GM19328 (cell line): ENCODE measurements around the gene CASP2.
A peak's percentile ranks its signal among the peaks of the same experiment; 100 is the strongest.

Experiments used
- ATAC-seq: cut with Tn5 transposase; IDR thresholded peaks from one replicate; pipeline ENCODE4 v1.9.1; 2021; ENCODE audit warnings: mild to moderate bottlenecking, moderate library complexity; ENCODE audit not compliant: unreplicated experiment

CASP2 gene

GRCh38 chr7:143325240-143325639 lies 37.1 kb downstream of the CASP2 start:
- peak; percentile 76 for ATAC-seq

GRCh38 chr7:143327903-143328302 lies 39.8 kb downstream of the CASP2 start:
- no peak for ATAC-seq

- no peak for ATAC-seq
These were observed 41.5 kb downstream of the CASP2 start for GRCh38 chr7:143329471-143330170.

GRCh38 chr7:143331179-143331801 lies 43.1 kb downstream of the CASP2 start:
- no peak for ATAC-seq

- no peak for ATAC-seq
These were observed 46.1 kb downstream of the CASP2 start for GRCh38 chr7:143334244-143334643.

- no peak for ATAC-seq
These were observed 49.1 kb downstream of the CASP2 start for GRCh38 chr7:143337216-143337615.

GRCh38 chr7:143341842-143342241 lies 53.7 kb downstream of the CASP2 start:
- ATAC-seq: no peak

- no peak for ATAC-seq
These were observed 55.4 kb downstream of the CASP2 start for GRCh38 chr7:143343596-143343995.

GRCh38 chr7:143345428-143345900 lies 57.3 kb downstream of the CASP2 start:
- ATAC-seq: peak; percentile 53

- no peak for ATAC-seq
These were observed 57.9 kb downstream of the CASP2 start for GRCh38 chr7:143346018-143346417.

GRCh38 chr7:143347950-143348349 lies 59.8 kb downstream of the CASP2 start:
- ATAC-seq: no peak

GRCh38 chr7:143351060-143351459 lies 62.9 kb downstream of the CASP2 start:
- ATAC-seq: no peak

GRCh38 chr7:143351574-143351973 lies 63.4 kb downstream of the CASP2 start:
- ATAC-seq: no peak

- ATAC-seq: no peak
These were observed 64.4 kb downstream of the CASP2 start for GRCh38 chr7:143352531-143353002.

GRCh38 chr7:143354376-143354775 lies 66.2 kb downstream of the CASP2 start:
- ATAC-seq: no peak

- ATAC-seq: no peak
These were observed 66.8 kb downstream of the CASP2 start for GRCh38 chr7:143354965-143355364.

- no peak for ATAC-seq
These were observed 67.6 kb downstream of the CASP2 start for GRCh38 chr7:143355450-143356385.

- no peak for ATAC-seq
These were observed 68.4 kb downstream of the CASP2 start for GRCh38 chr7:143356414-143357050.
